Astrocyte (in vitro differentiated cells and primary cell): Measurements from ENCODE around the gene CFAP43. TPM values are rescaled to one million over a fixed set of nuclear protein-coding genes. Genes with fewer than 3 reads are reported as not detected.

Experiments used
- DNase-seq: peaks from one replicate; pipeline ENCODE4 v3.0.0-alpha.2; 2010; ENCODE audit warnings: low read depth
- FAIRE-seq: peaks from 2 replicates; lab custom pipeline; 2011; peaks lifted over from hg19 to GRCh38; lab: Jason Lieb, UNC
- H2AFZ ChIP-seq: 2 replicates; pipeline ENCODE4 v1.6.0; 2012; ENCODE audit warnings: low read depth, low read length, inconsistent platforms
- H3K27ac ChIP-seq: 2 replicates; pipeline ENCODE4 v1.5.1; 2011; ENCODE audit warnings: low read depth, low read length, inconsistent platforms
- H3K27me3 ChIP-seq: 2 replicates; pipeline ENCODE4 v1.6.0; 2011; ENCODE audit warnings: low read length, inconsistent platforms; ENCODE audit not compliant: insufficient read depth
- H3K36me3 ChIP-seq: 2 replicates; pipeline ENCODE4 v1.5.1; 2011; ENCODE audit warnings: low read length, inconsistent platforms; ENCODE audit not compliant: insufficient read depth
- H3K4me1 ChIP-seq: 2 replicates; pipeline ENCODE4 v1.5.1; 2011; ENCODE audit warnings: low read length, inconsistent platforms; ENCODE audit not compliant: insufficient read depth
- H3K4me2 ChIP-seq: 2 replicates; pipeline ENCODE4 v1.6.0; 2012; ENCODE audit warnings: low read length, inconsistent platforms
- H3K4me3 ChIP-seq: 2 replicates; pipeline ENCODE4 v1.5.1; 2011; ENCODE audit warnings: low read depth, mild to moderate bottlenecking, low read length, inconsistent platforms; ENCODE audit not compliant: insufficient read depth
- H3K79me2 ChIP-seq: 2 replicates; pipeline ENCODE4 v1.6.0; 2012; ENCODE audit warnings: mild to moderate bottlenecking, low read length, inconsistent platforms; ENCODE audit not compliant: insufficient read depth
- H3K9ac ChIP-seq: 2 replicates; pipeline ENCODE4 v1.6.0; 2012; ENCODE audit warnings: mild to moderate bottlenecking, low read length, inconsistent platforms
- H3K9me3 ChIP-seq: 2 replicates; pipeline ENCODE4 v1.5.1; 2012; ENCODE audit warnings: low read depth, mild to moderate bottlenecking, low read length, inconsistent platforms; ENCODE audit not compliant: insufficient read depth
- H4K20me1 ChIP-seq: 2 replicates; pipeline ENCODE4 v1.6.0; 2012; ENCODE audit warnings: low read length, inconsistent platforms; ENCODE audit not compliant: insufficient read depth
- H3K27ac Mint-ChIP-seq: one replicate; pipeline ENCODE4 v1.8.0; 2021; ENCODE audit warnings: mild to moderate bottlenecking, mixed read lengths; ENCODE audit not compliant: unreplicated experiment
- H3K27me3 Mint-ChIP-seq: one replicate; pipeline ENCODE4 v1.8.0; 2021; ENCODE audit warnings: low read depth, mixed read lengths; ENCODE audit not compliant: unreplicated experiment
- H3K36me3 Mint-ChIP-seq: one replicate; pipeline ENCODE4 v1.8.0; 2021; ENCODE audit warnings: low read depth, mixed read lengths; ENCODE audit not compliant: unreplicated experiment
- H3K4me1 Mint-ChIP-seq: one replicate; pipeline ENCODE4 v1.8.0; 2021; ENCODE audit warnings: low read depth, mixed read lengths; ENCODE audit not compliant: unreplicated experiment
- H3K4me3 Mint-ChIP-seq: one replicate; pipeline ENCODE4 v1.8.0; 2021; ENCODE audit warnings: mild to moderate bottlenecking, moderate library complexity, mixed read lengths; ENCODE audit not compliant: unreplicated experiment
- H3K9me3 Mint-ChIP-seq: one replicate; pipeline ENCODE4 v1.8.0; 2021; ENCODE audit warnings: mild to moderate bottlenecking, mixed read lengths; ENCODE audit not compliant: unreplicated experiment
- CTCF ChIP-seq: IDR thresholded peaks from 2 replicates; pipeline ENCODE4 v1.5.1; 2011; ENCODE audit warnings: low read depth, mild to moderate bottlenecking, inconsistent platforms, low read length, moderate library complexity; ENCODE audit not compliant: insufficient read depth
- EZH2 ChIP-seq: IDR thresholded peaks from 2 replicates; pipeline ENCODE4 v1.6.1; 2012; ENCODE audit warnings: mild to moderate bottlenecking, low read length, inconsistent platforms; ENCODE audit not compliant: insufficient read depth
- total RNA-seq: library from RNA; stranded (reverse); gene quantifications from 2 replicates; pipeline ENCODE4 v1.2.1, GENCODE V29; 2021

CFAP43 gene
- total RNA-seq, 1 donor from 2014 or later, result 0.27 TPM

GRCh38 chr10:104279550-104280259 is 47.5 kb upstream of the CFAP43 start:
- Histone ChIP-seq H3K79me2 (no peaks in the 10 kb centered on the region), H3K36me3 (no peaks in the 10 kb centered on the region), H3K4me2 (no peak overlapping the region), H3K4me3 (no peak overlapping the region), H3K9ac (no peak overlapping the region), H4K20me1 (no peaks in the 10 kb centered on the region), H3K27ac (no peak overlapping the region), H3K9me3 (no peaks in the 10 kb centered on the region), H3K4me1 (no peaks in the 10 kb centered on the region), H2AFZ (no peak overlapping the region), H3K27me3 (no peaks in the 10 kb centered on the region)
- H3K4me1 Mint-ChIP-seq, result no peaks in the 10 kb centered on the region
- H3K4me3 Mint-ChIP-seq, result no peak overlapping the region
- TF ChIP-seq CTCF (no peak), EZH2 (no peak)
- FAIRE-seq (no peak), DNase-seq (no peak)
- H3K27me3 Mint-ChIP-seq, result peaks cover 11% of the 10 kb centered on the region
- no peaks in the 10 kb centered on the region for H3K36me3 Mint-ChIP-seq
- no peak overlapping the region for H3K27ac Mint-ChIP-seq
- no peaks in the 10 kb centered on the region for H3K9me3 Mint-ChIP-seq

GRCh38 chr10:104277785-104278184 is 45.6 kb upstream of the CFAP43 start:
- DNase-seq (no peak), FAIRE-seq (no peak)
- no peak for TF ChIP-seq EZH2
- TF ChIP-seq CTCF, result no peak
- no peak overlapping the region for H2AFZ ChIP-seq
- no peak overlapping the region for H3K4me3 ChIP-seq
- Mint-ChIP-seq H3K27me3 (peaks cover 12% of the 10 kb centered on the region), H3K27ac (no peak overlapping the region), H3K36me3 (no peaks in the 10 kb centered on the region), H3K4me3 (no peak overlapping the region), H3K9me3 (no peaks in the 10 kb centered on the region), H3K4me1 (no peaks in the 10 kb centered on the region)
- no peak overlapping the region for H3K27ac ChIP-seq
- H3K27me3 ChIP-seq, result no peaks in the 10 kb centered on the region
- H3K36me3 ChIP-seq, result no peaks in the 10 kb centered on the region
- no peaks in the 10 kb centered on the region for H3K9me3 ChIP-seq
- no peaks in the 10 kb centered on the region for H4K20me1 ChIP-seq
- H3K4me2 ChIP-seq, result no peak overlapping the region
- no peak overlapping the region for H3K9ac ChIP-seq
- no peaks in the 10 kb centered on the region for H3K79me2 ChIP-seq
- peaks cover 5% of the 10 kb centered on the region for H3K4me1 ChIP-seq

- H2AFZ ChIP-seq, result no peak overlapping the region
- H3K27ac ChIP-seq, result no peak overlapping the region
- Mint-ChIP-seq H3K27me3 (peaks cover 12% of the 10 kb centered on the region), H3K9me3 (no peaks in the 10 kb centered on the region), H3K36me3 (no peaks in the 10 kb centered on the region), H3K27ac (no peak overlapping the region), H3K4me1 (no peaks in the 10 kb centered on the region), H3K4me3 (no peak overlapping the region)
- H4K20me1 ChIP-seq, result no peaks in the 10 kb centered on the region
- peaks cover 5% of the 10 kb centered on the region for H3K4me1 ChIP-seq
- DNase-seq, result no peak
- no peak overlapping the region for H3K4me3 ChIP-seq
- TF ChIP-seq EZH2 (no peak), CTCF (no peak)
- H3K36me3 ChIP-seq, result no peaks in the 10 kb centered on the region
- H3K27me3 ChIP-seq, result no peaks in the 10 kb centered on the region
- FAIRE-seq, result no peak
- H3K9ac ChIP-seq, result no peak overlapping the region
- H3K79me2 ChIP-seq, result no peaks in the 10 kb centered on the region
- no peaks in the 10 kb centered on the region for H3K9me3 ChIP-seq
- H3K4me2 ChIP-seq, result no peak overlapping the region
Observed at GRCh38 chr10:104276192-104276591, 44.0 kb upstream of the CFAP43 start.
